SKM-1 treated with dmso at 0.1 percent for 144 hours (cell line): ENCODE results near the gene RNH1.
"Not testable (repeated sequence)": the region's sequence is repeated elsewhere in the genome, so short reads cannot be mapped to it uniquely, and the experiment has no call there.

Experiments
- DNase-seq: peaks from one replicate; lab custom pipeline; 2025; ENCODE audit not compliant: unreplicated experiment; lab: John Stamatoyannopoulos, UW

RNH1 gene

GRCh38 chr11:477052-477715 is 29.9 kb downstream of the RNH1 start:
- DNase-seq = no peak

GRCh38 chr11:476416-476815 is 30.6 kb downstream of the RNH1 start:
- DNase-seq = no peak

- DNase-seq = no peak
These were observed 31.1 kb downstream of the RNH1 start for GRCh38 chr11:475941-476340.

GRCh38 chr11:474914-475506 is 32.0 kb downstream of the RNH1 start:
- no peak for DNase-seq

- DNase-seq = no peak
These were observed 32.9 kb downstream of the RNH1 start for GRCh38 chr11:473962-474785.

- no peak for DNase-seq
These were observed 33.6 kb downstream of the RNH1 start for GRCh38 chr11:473415-473814.

GRCh38 chr11:472816-473215 is 34.2 kb downstream of the RNH1 start:
- no peak for DNase-seq

GRCh38 chr11:472272-472671 is 34.8 kb downstream of the RNH1 start:
- DNase-seq = no peak

- DNase-seq = no peak
These were observed 35.4 kb downstream of the RNH1 start for GRCh38 chr11:471468-472145.

- no peak for DNase-seq
These were observed 37.1 kb downstream of the RNH1 start for GRCh38 chr11:469684-470560.

GRCh38 chr11:469026-469683 is 37.9 kb downstream of the RNH1 start:
- not testable (repeated sequence) for DNase-seq

- DNase-seq = no peak
These were observed 38.5 kb downstream of the RNH1 start for GRCh38 chr11:468493-468892.

GRCh38 chr11:468036-468435 is 39.0 kb downstream of the RNH1 start:
- no peak for DNase-seq

- DNase-seq = peak; percentile 31
These were observed 41.0 kb downstream of the RNH1 start for GRCh38 chr11:465896-466530.

- DNase-seq = no peak
These were observed 42.7 kb downstream of the RNH1 start for GRCh38 chr11:464316-464715.

- no peak for DNase-seq
These were observed 44.7 kb downstream of the RNH1 start for GRCh38 chr11:462107-462890.

GRCh38 chr11:461626-462025 is 45.4 kb downstream of the RNH1 start:
- no peak for DNase-seq

- no peak for DNase-seq
These were observed 46.5 kb downstream of the RNH1 start for GRCh38 chr11:460331-461199.
